Caco-2 (cell line): ENCODE measurements around the gene MAGIX. TPM values are rescaled to one million over a fixed set of nuclear protein-coding genes. Genes with fewer than 3 reads are reported as not detected.

ENCODE experiments used
- BruUV-seq: library from RNA; stranded (reverse); fragments of 400-500 nt; replicated peaks from 2 replicates; lab custom pipeline; 2021; lab: Mats Ljungman, UMichigan
- CTCF ChIA-PET: fragments of 300-600 bp; sonication (Branson Sonifier 250); formaldehyde crosslinking; loops from one replicate; lab custom pipeline; 2022; ENCODE audit warnings: antibody characterized with exemption; lab: Charles Lee
- POLR2A ChIA-PET: fragments of 300-600 bp; sonication (Branson Sonifier 250); formaldehyde crosslinking; loops from one replicate; lab custom pipeline; 2022; ENCODE audit warnings: antibody characterized with exemption; lab: Charles Lee
- DNase-seq, 2 experiments: peaks; one replicate each; pipeline versions ENCODE4 v3.0.0 to v3.0.0-alpha.2; 2020 to 2022
- H3K27me3 ChIP-seq: replicated peaks from 2 replicates; pipeline ENCODE4 v1.6.0; 2011; ENCODE audit warnings: low read length; ENCODE audit not compliant: control insufficient read depth, insufficient read depth
- H3K36me3 ChIP-seq: 2 replicates; pipeline ENCODE4 v1.5.1; 2011; ENCODE audit warnings: low read length; ENCODE audit not compliant: control insufficient read depth, insufficient read depth
- H3K4me1 ChIP-seq: fragments of 250-450 bp; sonication (Bioruptor Pico); 2 replicates; pipeline ENCODE4 v1.5.1; 2020; ENCODE audit warnings: mild to moderate bottlenecking
- H3K4me3 ChIP-seq: 2 replicates; pipeline ENCODE4 v1.5.1; 2011; ENCODE audit warnings: low read depth, mild to moderate bottlenecking, control low read depth, low read length
- H3K9me3 ChIP-seq: fragments of 250-450 bp; sonication (Bioruptor Pico); 2 replicates; pipeline ENCODE4 v1.5.1; 2020; ENCODE audit warnings: mild to moderate bottlenecking, moderate library complexity
- H3K27ac Mint-ChIP-seq: one replicate; pipeline ENCODE4 v1.8.0; 2022; ENCODE audit warnings: mixed read lengths; ENCODE audit not compliant: unreplicated experiment
- H3K27me3 Mint-ChIP-seq: one replicate; pipeline ENCODE4 v1.8.0; 2022; ENCODE audit warnings: mixed read lengths; ENCODE audit not compliant: insufficient read depth, unreplicated experiment
- H3K36me3 Mint-ChIP-seq: one replicate; pipeline ENCODE4 v1.8.0; 2022; ENCODE audit warnings: mild to moderate bottlenecking, mixed read lengths; ENCODE audit not compliant: insufficient read depth, unreplicated experiment
- H3K4me1 Mint-ChIP-seq: one replicate; pipeline ENCODE4 v1.8.0; 2022; ENCODE audit warnings: low read depth, mixed read lengths; ENCODE audit not compliant: unreplicated experiment
- H3K4me3 Mint-ChIP-seq: one replicate; pipeline ENCODE4 v1.8.0; 2022; ENCODE audit warnings: mild to moderate bottlenecking, moderate library complexity, mixed read lengths; ENCODE audit not compliant: unreplicated experiment
- H3K9me3 Mint-ChIP-seq: one replicate; pipeline ENCODE4 v1.8.0; 2022; ENCODE audit warnings: mixed read lengths; ENCODE audit not compliant: unreplicated experiment
- intact Hi-C: fragments of 100-400 bp; cut with micrococcal nuclease; formaldehyde crosslinking; loops from one replicate; pipeline ENCODE4 v1.10.0; 2022; ENCODE audit not compliant: unreplicated experiment
- total RNA-seq: library from RNA; stranded (reverse); gene quantifications from 2 replicates; pipeline ENCODE4 v1.2.3, GENCODE V29; 2022
- TF ChIP-seq, protein P1 (sequence below), 2 experiments: fragments of 200-600 bp in 1 of 2; IDR thresholded peaks; 1 replicate in 1 of 2; 2 replicates in 1 of 2; pipeline versions ENCODE4 v1.5.1 to v1.8.0; 2011 to 2022; ENCODE audit warnings: antibody characterized with exemption in 1 of 2, control low read depth in 1 of 2, inconsistent platforms in 1 of 2, low read depth in 1 of 2, low read length in 1 of 2, mild to moderate bottlenecking in 1 of 2, moderate library complexity in 1 of 2; ENCODE audit not compliant: insufficient read depth in 1 of 2, severe bottlenecking in 1 of 2, unreplicated experiment in 1 of 2

The MAGIX gene
- total RNA-seq, 1 experiment from 2014 or later = 1.5 TPM

DNA sequence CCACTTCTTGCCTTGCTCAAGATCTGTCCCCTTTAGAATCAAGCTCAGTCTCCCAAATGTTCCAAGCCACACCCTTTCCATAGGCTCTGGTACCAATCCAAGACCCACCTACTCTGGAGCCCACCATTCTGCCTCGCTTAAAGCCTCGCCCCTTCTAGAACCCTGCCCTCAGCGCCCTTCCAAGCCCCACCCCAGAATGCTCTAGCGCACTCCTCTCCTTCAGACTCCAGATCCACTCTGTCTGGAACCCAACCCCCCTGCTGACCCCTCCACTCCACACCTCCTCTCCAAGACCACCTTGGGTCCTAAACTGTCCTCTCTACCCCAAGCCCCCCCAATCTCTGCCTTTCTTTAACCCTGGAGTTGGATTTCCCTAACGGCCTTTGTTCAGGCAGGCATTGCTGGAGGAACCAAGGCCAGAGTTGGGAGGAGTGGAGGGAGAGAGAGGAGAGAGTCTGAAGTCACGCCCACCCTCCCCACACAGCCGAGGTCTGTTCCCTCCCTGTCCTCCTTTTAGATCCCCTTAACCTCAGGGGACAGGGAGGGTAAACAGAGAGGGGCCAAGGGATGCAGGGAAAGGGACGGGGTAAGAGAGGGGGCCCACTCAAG lies 26.0 kb downstream of the MAGIX start:
- H3K27me3 ChIP-seq = no peaks in the 10 kb centered on the region
- ChIA-PET POLR2A (no interaction called here), CTCF (no interaction called here)
- no peak overlapping the region for H3K4me3 Mint-ChIP-seq
- peaks cover 28% of the 10 kb centered on the region for H3K4me1 Mint-ChIP-seq
- peaks cover 5% of the 10 kb centered on the region; the same call in 1 of the 2 replicates for H3K4me1 ChIP-seq
- peaks cover 4% of the 10 kb centered on the region for H3K27me3 Mint-ChIP-seq
- no peak overlapping the region for H3K27ac Mint-ChIP-seq
- intact Hi-C loops = no loop called here
- DNase-seq = no peak
- no peaks in the 10 kb centered on the region for H3K9me3 ChIP-seq
- H3K9me3 Mint-ChIP-seq = no peaks in the 10 kb centered on the region
- H3K4me3 ChIP-seq = no peak overlapping the region
- no TSS peak for BruUV-seq
- TF ChIP-seq, protein P1, sequence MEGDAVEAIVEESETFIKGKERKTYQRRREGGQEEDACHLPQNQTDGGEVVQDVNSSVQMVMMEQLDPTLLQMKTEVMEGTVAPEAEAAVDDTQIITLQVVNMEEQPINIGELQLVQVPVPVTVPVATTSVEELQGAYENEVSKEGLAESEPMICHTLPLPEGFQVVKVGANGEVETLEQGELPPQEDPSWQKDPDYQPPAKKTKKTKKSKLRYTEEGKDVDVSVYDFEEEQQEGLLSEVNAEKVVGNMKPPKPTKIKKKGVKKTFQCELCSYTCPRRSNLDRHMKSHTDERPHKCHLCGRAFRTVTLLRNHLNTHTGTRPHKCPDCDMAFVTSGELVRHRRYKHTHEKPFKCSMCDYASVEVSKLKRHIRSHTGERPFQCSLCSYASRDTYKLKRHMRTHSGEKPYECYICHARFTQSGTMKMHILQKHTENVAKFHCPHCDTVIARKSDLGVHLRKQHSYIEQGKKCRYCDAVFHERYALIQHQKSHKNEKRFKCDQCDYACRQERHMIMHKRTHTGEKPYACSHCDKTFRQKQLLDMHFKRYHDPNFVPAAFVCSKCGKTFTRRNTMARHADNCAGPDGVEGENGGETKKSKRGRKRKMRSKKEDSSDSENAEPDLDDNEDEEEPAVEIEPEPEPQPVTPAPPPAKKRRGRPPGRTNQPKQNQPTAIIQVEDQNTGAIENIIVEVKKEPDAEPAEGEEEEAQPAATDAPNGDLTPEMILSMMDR (IDR thresholded peaks at IDR 0.05; ENCODE audit: insufficient read depth in 1 of 2, low read depth in 1 of 2, low read length in 1 of 2, severe bottlenecking in 1 of 2, unreplicated experiment in 1 of 2) = no peak
- H3K36me3 ChIP-seq = no peaks in the 10 kb centered on the region
- peaks cover 18% of the 10 kb centered on the region for H3K36me3 Mint-ChIP-seq

DNA sequence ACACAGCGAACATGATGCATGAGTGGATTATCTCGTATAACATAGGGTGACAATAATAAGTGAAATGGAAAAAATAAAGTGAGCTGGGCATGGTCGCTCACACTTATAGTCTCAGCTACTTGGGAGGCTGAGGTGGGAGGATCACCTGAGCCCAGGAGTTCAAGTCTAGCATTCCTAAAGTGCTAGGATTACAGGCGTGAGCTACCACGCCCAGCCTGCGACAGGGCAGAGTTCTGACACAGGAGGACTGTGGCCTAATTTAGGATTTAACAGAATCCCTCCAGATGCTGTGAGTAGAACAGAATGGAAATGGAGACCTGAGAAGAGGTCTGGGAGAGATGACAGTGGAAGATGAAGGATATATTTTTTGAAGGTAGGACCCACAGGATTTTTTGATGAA lies 27.0 kb downstream of the MAGIX start:
- CTCF ChIA-PET = interaction anchor here (3.6 kb wide), 1 partner anchor 34 kb away, joined by 27 read pairs; no protein-coding TSS in a partner anchor

DNA sequence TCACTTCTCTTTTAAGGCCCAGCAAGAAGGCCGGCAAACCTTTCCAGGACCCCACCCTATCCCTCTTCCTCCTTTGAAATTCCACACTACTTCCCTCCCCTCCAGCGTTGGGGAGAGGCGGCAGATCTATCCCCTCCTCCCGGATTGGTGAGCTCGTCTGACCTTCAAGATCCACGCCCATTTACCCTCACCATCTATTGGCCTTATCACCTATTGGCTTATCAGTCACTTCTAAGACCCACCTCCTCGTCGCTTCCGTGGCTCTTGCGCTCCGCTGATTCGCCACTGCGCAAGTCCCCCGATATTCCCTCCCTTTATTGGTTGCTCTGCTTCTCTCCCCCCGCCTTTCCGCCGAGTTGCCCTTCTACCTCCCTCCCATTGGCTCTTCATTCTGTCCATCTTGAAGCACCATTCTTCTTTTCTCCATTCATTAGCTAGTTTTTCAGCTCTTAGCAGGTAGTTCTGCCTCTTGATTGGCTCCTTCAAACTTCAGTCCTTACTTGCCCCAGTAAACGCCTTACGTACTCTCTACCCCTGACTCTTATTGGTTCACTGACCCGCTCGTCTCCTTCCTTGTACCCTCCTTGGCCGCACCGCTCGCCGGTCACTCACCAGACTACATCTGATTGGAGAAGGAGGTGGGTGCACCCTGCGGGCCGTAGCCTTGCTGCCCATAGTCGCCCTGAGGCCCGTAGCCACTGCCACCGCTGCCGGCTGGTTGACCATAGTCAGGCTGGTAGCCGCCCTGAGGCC lies 28.4 kb downstream of the MAGIX start:
- TF ChIP-seq, protein P1 (IDR thresholded peaks at IDR 0.05; ENCODE audit: insufficient read depth in 1 of 2, low read depth in 1 of 2, low read length in 1 of 2, severe bottlenecking in 1 of 2, unreplicated experiment in 1 of 2) = no peak
- H3K9me3 Mint-ChIP-seq = no peaks in the 10 kb centered on the region
- H3K4me1 ChIP-seq = peaks cover 4% of the 10 kb centered on the region
- peaks cover 30% of the 10 kb centered on the region for H3K36me3 Mint-ChIP-seq
- CTCF ChIA-PET = interaction anchor here (0.6 to 3.6 kb wide), 9 partner anchors 10 to 633 kb away, joined by 3 to 27 read pairs (median 4); partner anchors contain the start of gene PLP2
- no peaks in the 10 kb centered on the region for H3K27me3 ChIP-seq
- POLR2A ChIA-PET = interaction anchor here (0.5 to 1.3 kb wide), 20 partner anchors 9 to 1376 kb away, joined by 3 to 43 read pairs (median 4); partner anchors contain the start of genes CCDC22, GRIPAP1, PLP2 and PPP1R3F
- BruUV-seq = no TSS peak
- peaks cover 43% of the 10 kb centered on the region for H3K4me1 Mint-ChIP-seq
- peak overlapping the region; percentile 82 for H3K4me3 Mint-ChIP-seq
- peak overlapping the region; percentile 52 for H3K4me3 ChIP-seq
- H3K9me3 ChIP-seq = no peaks in the 10 kb centered on the region
- no peaks in the 10 kb centered on the region for H3K36me3 ChIP-seq
- peaks cover 4% of the 10 kb centered on the region for H3K27me3 Mint-ChIP-seq
- peak overlapping the region; percentile 80 for H3K27ac Mint-ChIP-seq
- intact Hi-C loops = loop anchor here (2.0 to 10.0 kb wide), 4 partner anchors 44 to 644 kb away; partner anchors contain the start of genes CCDC22, GPKOW and PPP1R3F
- peak; percentile 92 to 96 for DNase-seq

More for the DNA sequence above, 27.0 kb downstream of the MAGIX start:
- peaks cover 18% of the 10 kb centered on the region for H3K36me3 Mint-ChIP-seq
- TF ChIP-seq, protein P1 (IDR thresholded peaks at IDR 0.05; ENCODE audit: insufficient read depth in 1 of 2, low read depth in 1 of 2, low read length in 1 of 2, severe bottlenecking in 1 of 2, unreplicated experiment in 1 of 2) = no peak
- Histone ChIP-seq H3K4me3 (no peak overlapping the region), H3K9me3 (no peaks in the 10 kb centered on the region), H3K27me3 (no peaks in the 10 kb centered on the region), H3K36me3 (no peaks in the 10 kb centered on the region), H3K4me1 (peaks cover 5% of the 10 kb centered on the region; the same call in 1 of the 2 replicates)
- no peaks in the 10 kb centered on the region for H3K9me3 Mint-ChIP-seq
- TSS peak; percentile 43 for BruUV-seq
- peaks cover 4% of the 10 kb centered on the region for H3K27me3 Mint-ChIP-seq
- H3K4me3 Mint-ChIP-seq = peak overlapping the region; percentile 82
- POLR2A ChIA-PET = no interaction called here
- intact Hi-C loops = loop anchor here (2.0 to 10.0 kb wide), 4 partner anchors 45 to 645 kb away; partner anchors contain the start of genes CCDC22, GPKOW and PPP1R3F
- peaks cover 32% of the 10 kb centered on the region for H3K4me1 Mint-ChIP-seq
- peak overlapping the region; percentile 80 for H3K27ac Mint-ChIP-seq
- DNase-seq = no peak
